DOHH2 (cell line): Measurements from ENCODE around the gene RPA1.

Experiments
- CTCF ChIP-seq: fragments of 200-600 bp; sonication (generic); IDR thresholded peaks from one replicate; pipeline ENCODE4 v1.5.1; 2014; ENCODE audit warnings: antibody characterized with exemption, mild to moderate bottlenecking, low read depth, low read length; ENCODE audit not compliant: poor library complexity, severe bottlenecking
- EZH2phosphoT487 ChIP-seq: fragments of 200-600 bp; sonication (generic); IDR thresholded peaks from 2 replicates; pipeline ENCODE4 v1.6.1; 2017; ENCODE audit warnings: borderline replicate concordance, mild to moderate bottlenecking, antibody characterized with exemption, low read length, moderate library complexity, mixed read lengths

- TF ChIP-seq CTCF = no peak
- no peak for TF ChIP-seq EZH2phosphoT487
Measured at GRCh38 chr17:1916963-1917715, 87.3 kb downstream of the RPA1 start.
